ENCODE measurements around the gene CABLES2.

Gene CABLES2, protein sequence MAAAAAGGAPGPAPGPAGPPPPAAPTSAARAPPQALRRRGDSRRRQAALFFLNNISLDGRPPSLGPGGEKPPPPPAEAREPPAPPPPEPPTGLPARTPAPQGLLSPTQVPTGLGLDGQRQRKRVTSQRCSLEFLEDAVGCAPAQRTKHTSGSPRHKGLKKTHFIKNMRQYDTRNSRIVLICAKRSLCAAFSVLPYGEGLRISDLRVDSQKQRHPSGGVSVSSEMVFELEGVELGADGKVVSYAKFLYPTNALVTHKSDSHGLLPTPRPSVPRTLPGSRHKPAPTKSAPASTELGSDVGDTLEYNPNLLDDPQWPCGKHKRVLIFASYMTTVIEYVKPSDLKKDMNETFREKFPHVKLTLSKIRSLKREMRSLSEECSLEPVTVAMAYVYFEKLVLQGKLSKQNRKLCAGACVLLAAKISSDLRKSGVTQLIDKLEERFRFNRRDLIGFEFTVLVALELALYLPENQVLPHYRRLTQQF

DNA sequence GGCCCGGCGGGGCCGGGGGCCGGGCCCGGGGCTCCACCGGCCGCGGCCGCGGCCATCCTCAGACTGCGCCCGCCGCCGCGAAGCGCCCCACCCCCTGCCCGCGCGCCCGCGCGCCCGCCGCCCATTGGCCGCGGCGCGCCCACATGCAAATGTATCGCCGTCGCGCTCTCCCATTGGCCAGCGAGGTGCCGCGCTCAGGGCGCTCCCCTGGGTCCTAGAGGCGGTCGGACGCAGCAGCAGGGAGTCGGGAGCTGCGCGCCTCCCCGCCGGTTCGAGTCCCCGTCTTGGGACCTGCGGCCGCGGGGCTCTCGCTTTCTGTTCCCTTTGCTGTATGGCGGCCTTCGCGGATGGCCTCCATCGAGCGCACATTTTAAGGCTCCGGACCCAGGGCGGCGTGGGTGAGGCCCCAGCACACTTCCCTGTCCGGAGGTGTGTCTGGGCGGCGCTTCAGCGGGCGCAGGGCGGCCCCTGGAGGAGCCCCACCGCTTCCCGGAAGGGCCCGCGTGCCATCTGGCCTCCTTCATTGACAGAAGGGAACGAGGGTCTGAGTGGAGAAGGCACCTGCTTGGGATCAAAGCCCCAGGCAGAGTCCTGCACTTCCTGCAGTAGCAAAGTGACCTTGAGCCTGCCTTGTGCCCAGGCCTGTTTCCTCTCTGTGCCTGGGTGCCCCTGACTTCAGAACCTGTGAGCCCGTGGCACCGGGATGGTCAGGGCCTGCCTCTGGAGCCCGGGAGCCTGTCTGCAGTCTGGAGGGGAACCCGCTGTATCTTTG lies at the start of gene CABLES2:
TSS of gene CABLES2 (minus strand) at position 65 of the 772 bp plus-strand sequence. CDS start at position 56, 9 bp downstream.
- DNase-seq, result peak; percentile 92

DNA sequence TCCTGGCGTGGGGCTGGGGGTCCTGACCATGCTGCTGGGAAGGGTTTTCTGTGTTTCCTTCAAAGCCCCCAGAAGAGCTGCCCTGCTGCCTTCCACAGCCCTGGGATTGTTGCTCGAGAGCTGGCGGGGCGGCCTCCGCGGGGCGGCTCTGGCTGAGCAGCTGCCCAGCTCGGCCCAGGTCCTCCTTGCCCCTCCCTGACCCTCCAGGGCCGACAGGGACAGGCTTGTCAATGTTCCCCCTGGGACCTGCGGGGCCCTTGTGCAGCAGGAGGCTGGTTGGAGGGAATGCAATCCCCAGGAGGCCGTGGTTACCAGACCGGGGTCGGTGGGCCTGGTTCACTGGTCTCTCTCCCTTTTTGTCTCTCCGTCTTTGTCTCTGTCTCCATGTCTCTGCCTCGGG lies 48.8 kb upstream of the CABLES2 start:
- no peak for DNase-seq

DNA sequence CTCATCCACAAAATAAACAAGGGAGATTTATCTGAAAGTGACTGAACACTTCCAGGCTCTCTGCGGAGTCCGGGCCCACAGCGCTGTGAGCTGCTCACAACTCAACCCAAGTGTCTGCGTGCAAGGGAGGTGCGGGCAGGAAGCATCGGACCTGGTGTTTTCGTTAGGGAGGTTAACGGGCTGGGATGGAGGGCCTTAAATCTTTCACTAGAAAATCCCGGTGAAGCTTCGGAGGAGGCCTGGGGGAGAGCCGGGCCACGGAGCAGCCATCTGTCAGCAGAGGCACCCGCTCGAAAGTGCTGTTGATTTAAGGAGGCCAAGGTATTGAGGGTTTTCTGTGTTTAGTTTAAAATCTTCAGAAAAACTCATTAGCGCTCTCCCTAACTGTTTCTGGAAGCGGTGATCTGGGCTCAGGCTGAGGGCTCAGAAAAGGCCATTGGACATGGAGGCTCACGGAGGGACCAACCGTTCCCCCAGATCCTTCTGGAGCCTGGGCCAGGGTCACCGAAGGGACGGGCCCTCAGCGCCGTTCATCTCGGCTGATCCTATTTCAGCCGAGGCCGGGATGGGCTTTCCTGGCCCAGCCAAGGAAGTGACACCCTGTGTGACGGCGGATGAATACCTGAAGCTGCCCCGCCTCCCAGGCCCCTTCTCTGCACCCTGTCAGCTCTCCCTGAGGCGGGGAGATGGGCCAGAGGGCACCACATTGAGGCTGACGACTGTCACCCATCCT lies 48.0 kb upstream of the CABLES2 start:
- no peak for DNase-seq

DNA sequence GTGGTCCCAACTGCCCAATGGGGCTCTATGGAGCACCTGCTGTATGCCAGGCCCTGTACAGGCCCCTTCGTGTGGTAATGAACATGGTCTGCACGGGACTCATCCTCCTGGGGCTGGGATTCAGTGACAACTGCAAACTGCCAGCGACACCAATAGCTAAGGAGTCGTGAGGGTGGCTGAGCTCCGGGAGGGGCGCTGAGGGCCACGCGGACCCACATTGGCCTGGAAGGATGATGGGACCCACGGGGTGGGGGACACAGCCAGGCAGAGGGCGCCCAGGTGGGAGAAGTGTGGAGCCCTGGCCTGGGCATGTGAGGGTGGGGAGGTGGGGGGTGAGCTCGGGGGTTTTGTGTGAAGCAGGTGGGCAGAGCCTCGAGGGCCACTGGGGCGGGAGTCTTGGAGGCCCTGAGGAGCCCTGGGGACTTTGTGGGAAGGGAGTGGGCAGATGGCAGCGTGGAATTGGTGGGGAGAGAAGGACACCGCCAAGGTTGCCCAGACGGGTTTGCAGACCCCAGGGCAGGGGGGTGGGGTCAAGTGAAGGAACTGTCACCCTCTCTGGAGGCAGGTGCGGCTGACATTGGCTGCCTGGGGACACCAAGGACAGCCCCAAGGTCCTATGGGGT lies 46.2 kb upstream of the CABLES2 start:
- DNase-seq, result no peak

DNA sequence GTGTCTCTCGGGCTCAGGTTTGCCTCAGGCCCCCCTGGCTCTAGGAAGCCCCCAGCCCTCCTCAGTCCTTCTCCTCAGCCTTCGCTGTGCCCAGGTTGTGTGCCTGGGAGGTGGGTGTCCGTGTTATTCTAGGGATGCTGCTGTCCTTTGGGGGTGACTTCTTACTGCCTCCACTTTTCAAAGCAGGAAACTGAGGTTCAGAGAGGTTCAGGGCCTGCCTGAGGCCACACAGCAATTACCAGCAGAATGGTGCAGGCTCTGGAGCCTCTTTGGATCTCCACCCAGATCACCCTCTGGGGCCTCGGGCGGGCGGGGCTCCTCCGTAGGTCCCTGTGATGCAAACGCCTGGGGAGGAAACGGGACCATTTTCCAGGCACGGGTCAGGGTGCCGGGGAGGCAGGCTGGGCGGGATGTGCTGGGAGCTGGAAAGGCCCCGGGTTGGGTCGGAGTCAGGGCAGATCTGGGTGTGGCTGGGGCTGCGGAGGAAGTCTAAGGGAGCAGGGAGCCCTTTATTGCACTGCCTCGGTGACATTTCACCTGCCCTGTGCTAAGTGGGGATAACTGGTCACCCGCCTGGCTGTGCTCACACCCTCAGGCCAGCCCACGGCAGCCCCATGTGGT lies 45.5 kb upstream of the CABLES2 start:
- DNase-seq, result no peak

DNA sequence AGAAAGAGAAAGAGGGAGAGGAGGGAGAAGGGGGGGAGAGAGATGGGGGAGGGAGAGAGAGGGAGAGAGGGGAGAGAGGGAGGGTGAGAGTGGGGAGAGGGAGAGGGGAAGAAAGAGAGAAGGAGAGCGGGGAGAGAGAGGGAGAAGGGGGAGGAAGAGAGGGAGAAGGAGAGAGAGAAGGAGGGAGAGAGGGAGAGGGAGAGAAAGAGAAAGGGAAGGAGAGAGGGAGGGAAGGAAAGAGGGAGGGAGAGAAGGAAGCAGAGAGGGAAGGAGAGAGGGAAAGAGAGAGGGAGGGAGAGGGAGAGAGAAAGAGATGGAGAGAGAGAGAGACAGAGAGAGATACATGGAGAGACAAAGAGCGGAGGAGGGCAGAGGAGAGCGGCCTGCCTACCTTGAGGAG lies 44.9 kb upstream of the CABLES2 start:
- DNase-seq, result no peak

DNA sequence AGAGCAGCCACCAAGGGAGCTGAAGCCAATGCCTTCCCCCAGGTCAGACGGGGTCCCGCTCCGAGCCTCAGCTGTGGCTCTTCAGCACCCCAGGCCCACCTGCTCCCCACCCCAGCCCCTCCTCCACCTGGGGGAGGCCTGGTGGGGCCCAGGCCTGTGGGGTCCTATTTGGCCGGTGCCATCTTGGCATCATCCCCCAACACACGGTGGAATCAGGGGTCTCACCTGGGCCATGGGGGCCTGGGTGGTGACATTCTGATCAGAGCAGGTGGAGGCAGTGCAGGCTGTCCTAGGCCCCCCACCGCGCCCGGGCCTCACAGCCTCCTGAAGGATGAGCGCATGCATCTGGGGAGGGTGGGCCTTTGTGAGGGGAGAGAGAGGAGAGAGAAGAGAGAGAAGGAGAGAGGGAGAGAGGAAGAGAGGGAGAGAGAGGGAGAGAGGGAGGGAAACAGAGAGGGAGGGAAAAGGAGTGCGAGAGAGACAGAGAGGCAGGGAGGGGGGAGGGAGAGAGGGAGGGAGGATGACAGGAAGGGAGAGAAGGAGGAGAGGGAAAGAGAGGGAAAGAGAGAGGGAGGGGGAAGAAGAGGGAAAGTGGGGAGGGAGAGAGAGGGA lies 44.2 kb upstream of the CABLES2 start:
- DNase-seq, result no peak

DNA sequence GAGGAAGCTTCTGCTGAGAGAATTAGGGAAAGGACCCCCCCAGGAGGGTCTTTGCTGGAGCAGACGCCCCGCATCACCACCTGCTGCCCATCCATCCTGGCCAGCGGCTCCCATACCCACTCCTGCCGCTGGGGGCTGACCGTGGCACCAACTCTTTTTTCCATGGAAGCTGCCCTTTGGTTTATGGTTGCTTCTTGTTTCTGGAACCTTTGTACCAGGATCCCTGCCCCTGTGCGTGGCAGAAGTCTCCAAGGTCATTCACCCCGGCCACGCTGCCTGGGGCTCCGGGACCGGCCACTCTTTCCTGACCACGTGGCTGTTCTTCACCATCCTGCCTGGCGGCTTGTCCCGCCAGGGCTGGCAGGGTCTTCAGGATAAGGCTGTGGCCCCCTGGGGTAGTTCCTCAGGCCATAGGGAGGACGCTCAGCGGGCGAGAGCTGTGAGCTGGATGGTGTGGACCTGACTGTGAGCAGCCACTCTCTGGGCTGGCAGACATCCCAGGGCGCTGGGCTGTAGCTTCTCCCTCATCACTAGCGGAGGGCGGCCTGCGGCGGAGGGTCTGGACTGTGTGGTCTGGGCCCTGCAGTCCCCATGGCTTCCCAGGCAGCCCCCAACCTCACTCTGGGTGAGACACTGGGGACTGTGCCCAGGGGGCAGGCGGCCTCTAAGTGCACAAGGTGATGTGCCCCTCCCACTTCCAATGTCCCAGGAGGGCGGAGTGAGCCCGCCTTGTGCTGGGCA lies 43.0 kb upstream of the CABLES2 start:
- DNase-seq, result no peak

DNA sequence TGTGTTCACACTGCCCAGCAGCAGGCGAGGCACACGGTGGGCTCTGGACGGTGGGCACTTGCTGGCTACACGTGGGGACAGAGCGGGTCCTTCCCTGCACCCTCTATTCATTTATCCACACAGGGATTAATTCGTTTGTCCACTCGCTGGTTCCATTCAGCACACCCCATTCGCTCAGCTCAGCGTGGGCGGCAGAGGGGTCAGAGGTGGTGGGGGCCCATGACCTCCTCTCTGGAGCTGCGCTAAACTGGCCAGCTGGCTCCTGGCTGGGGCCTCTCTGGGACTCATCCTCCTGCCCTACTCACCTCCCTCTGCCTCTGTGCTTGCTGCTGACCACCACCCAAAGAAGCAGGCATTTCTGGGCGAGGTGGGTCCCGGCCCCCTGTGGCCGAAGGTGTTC lies 41.7 kb upstream of the CABLES2 start:
- DNase-seq, result no peak

DNA sequence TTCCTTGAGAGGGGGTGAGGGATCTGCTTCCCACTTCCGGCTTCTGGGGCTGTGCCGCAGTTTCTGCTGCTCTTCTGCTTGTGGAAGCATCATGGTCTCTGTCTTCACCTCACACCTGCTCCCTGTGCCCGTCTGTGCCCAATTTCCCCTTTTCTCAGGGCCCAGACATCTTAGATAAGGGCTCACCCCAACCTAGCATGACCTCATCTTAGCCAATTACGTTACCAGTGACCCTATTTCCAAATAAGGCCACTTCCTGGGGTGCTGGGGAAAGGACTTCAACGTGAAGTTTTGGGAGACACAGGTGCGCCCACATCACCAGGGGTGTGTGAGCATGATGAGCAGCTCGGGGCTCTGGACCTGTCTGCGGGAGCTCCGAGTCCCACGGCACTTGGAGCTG lies 41.0 kb upstream of the CABLES2 start:
- DNase-seq, result no peak

DNA sequence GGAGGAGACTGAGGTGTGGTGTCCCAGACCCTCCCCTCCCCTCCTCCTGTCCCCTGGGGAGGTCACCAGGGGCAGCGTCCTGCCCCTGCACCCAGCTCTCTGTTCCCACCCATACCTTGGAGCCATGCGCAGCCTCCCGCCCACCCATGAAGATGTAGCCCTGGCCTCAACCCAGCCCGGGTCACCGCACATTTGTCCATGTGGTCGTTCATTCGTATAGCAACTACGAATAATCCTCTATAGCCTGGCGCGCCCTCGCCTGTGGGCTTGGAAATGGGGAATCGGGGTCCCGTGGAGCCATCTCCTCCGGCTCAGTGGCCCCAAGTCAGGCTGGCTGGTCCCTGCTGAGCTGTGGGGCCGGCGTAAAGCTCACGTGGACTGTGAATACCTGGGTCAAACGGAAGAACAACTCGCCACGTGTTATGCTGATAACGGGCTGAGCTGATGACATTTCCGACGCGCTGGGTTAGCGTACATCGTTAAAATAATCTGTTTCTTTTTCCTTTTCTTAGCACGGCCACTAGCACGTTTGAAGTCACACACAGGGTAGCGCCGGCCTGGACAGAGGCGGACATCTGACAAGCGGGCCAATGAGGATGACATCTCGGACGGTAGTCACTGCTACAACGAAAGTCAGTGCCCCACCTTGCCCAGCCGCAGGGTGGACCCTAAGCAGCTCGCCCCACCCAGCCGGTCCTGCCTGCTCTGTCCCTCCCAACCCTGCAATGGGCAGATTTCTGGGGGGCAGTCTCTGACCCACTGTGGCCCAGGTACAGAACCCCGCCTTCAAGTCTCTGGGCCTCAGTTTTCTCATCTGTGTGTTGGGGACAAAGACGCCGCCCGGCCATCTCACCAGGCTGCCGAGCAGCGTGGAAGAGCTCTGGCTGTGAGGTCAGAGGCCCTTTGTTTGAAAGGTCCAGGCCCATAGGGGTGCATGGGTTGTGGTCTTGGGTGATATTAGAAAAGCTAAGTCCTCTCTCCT lies 40.1 kb upstream of the CABLES2 start:
- no peak for DNase-seq

DNA sequence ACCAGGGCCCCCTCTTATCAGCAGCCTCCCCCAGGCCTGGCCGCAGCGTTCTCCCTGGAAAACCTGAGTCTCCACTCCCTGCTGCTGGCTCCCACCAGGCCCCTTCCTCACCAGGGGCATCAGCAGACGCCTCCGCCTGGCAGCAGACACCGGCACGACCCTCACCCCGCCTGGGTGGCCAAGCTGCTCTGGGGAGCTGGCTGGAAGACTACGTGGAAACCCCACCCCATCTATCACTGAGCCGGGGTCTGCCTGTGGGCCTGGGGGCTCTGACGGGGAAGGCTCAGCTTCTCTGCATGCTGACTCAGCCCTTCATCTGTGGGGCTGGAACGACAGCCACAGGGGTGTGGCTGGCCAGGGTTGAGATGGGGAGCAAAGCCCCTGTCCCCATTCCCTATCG lies 39.4 kb upstream of the CABLES2 start:
- DNase-seq, result no peak

DNA sequence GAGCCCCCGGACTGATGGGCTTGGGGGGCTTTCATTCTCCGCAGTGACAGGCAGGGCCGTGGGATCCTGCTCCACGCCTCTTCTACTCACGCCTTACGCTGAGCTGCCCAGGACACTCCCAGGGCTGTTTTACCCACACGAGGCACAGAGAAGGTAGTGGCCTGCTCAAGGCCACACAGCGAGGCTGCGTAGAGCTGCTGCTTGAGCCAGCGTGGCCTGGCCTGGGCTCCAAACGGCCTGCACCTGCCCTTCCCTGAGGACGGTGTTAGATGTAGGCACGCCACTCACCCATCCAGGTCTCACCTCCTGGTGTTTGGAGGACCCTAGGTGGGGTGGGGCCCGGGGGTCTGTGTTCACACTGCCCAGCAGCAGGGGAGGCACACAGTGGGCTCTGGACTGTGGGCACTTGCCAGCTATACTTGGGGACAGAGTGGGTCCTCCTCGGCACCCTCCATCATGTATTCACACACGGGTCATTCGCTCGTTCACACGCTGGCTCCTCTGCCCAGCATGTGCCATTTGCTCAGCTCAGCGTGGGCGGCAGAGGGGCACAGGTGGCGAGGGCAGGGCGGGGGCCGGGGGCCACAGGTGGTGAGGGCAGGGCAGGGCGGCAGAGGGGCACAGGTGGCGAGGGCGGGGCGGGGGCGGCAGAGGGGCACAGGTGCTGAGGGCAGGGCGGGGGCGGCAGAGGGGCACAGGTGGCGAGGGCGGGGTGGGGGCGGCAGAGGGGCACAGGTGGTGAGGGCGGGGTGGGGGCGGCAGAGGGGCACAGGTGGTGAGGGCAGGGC lies 38.7 kb upstream of the CABLES2 start:
- no peak for DNase-seq

DNA sequence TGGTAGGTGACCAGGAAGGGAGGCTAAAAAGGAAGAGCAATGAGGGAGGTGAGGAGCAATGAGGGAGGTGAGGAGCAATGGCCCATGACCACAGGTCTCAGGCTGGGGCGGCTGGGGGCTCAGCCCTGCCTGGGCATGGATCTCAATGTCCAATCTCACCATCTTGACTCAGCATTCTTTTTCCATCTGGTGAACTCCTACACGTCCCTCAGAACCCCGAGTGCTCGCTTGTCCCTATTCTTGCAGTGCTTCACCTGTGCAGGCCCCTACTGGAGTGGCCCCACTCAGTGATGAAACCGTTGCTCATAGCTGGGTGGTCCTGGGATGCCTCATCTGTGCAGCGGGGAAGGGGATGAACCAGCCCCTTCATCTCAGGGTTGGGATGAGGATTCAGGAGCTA lies 37.2 kb upstream of the CABLES2 start:
- no peak for DNase-seq

DNA sequence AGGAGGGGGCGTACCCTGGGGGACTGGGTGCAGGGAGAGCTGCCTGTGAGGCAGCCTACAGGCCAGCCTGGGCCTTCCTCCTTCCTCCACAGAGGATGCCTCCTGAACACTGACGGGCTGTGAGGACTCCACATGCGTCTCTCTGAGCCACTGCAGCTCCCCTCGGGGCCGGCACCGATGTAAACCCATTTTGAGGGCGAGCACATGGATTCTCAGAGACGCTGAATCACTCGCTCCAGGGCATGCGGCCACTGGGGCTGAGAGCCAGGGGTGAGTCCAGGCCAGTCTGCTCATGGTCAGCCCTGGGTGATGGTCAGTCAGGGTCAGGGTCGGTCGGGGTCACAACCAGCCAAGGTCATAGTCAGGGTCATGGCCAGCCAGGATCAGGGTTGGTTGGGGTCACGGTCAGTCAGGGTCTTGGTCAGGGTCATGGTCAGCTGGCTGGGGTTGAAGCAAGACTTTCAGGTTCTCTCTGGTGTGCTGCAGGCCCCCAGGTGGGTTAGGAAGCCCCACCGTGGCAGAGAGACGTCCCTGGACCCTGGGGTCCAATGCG lies 35.0 kb upstream of the CABLES2 start:
- DNase-seq, result no peak

DNA sequence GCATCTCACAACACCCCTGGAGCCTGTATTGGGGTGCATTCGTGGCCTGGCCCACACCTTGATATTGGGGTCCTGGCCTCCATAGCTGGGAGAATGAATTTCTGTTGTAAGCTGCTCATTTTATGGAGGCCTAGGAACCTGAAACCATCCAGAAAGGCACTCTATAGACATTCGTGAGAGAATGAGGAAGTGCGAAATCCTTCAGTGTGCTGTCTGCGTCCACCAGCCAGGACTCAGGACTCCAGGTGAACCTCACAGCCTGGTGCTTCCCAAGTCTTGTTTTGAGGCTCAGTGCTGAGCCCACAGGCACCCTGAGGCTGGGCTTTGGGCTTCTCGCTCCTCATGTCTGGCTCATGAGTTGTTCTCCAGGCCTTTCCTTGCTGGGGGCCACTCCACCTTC lies 32.1 kb upstream of the CABLES2 start:
- no peak for DNase-seq

DNA sequence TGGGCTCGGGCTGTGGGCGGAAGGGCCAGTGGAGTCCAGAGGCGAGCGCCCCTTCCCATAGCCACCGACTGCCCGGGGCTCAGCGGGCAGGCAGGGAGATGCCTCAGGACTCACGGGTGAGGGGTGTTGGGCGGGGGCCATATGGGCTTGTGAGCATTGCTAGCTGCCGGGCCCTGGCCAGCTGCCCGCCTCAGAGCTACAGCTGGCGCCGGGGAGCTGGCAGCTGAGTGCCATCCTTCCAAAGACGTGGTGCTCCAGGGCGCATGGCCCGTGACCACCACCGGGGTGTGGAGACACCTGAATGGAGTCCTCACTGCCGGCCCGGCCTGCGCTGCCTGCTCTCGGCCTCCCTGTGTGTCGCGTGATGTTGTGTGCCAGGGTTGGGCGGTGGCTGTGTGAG lies 30.8 kb upstream of the CABLES2 start:
- DNase-seq, result no peak

DNA sequence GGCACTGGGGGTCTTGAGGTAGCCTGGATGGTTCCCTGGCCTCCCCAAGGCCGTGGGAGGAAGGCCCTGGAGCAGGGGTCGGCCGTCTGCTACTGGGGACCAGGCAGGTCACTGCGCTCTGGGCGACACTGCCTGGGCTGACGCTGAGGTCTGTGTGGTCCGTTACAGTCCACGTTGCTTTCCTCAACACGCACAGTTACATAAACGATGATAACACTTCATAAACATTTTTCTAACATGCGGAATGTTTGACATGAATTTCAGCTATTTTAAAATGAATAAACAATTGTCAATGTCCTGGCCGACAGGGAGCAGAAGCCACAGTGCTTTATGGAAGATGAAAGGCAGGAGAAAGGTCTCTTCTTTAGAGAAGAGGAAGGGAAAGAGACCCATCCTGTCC lies 30.4 kb upstream of the CABLES2 start:
- DNase-seq, result no peak

DNA sequence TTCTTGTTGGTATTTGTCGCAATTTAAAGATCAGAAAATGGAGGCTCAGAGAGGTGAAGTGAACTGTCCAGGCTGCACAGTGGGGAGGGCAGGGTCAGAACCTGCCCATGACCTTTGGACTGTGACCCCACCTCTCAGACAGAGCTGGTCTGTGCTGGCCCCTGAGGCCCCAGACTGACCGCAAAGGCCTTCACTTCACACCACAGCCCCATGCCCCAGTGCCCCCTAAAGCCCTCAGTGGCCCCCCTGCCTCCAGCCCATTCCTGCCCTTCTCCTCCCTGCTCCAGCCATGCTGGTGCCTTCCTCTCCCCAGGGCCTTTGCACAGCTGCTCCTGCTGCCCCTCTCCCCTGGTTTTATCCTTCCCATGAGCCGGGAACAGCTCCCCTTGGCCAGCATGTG lies 29.6 kb upstream of the CABLES2 start:
- DNase-seq, result no peak

Measured in CD4-positive, alpha-beta T cell treated with Interferon gamma for 1 hour (primary cell).